Right renal pelvis (tissue), 4 donors: ENCODE data around the gene THEM5. TPM values are rescaled to one million over a fixed set of nuclear protein-coding genes. Genes with fewer than 3 reads are reported as not detected.

ENCODE experiments used
- DNase-seq, 4 donors: peaks; one replicate each; pipeline ENCODE4 v3.0.0-alpha.2; 2013; ENCODE audit warnings: low read depth in 4 of 4, low spot score in 3 of 4, missing footprints in 1 of 4
- polyA plus RNA-seq, 4 donors: library from polyadenylated mRNA; unstranded; fragments of 120-200 nt; gene quantifications; one replicate each; pipeline ENCODE4 v1.2.1, GENCODE V29; 2013; ENCODE audit not compliant: insufficient read length in 4 of 4

The THEM5 gene
- polyA plus RNA-seq, 4 donors, result 0.60 to 1.3 (median 0.68) TPM

DNA sequence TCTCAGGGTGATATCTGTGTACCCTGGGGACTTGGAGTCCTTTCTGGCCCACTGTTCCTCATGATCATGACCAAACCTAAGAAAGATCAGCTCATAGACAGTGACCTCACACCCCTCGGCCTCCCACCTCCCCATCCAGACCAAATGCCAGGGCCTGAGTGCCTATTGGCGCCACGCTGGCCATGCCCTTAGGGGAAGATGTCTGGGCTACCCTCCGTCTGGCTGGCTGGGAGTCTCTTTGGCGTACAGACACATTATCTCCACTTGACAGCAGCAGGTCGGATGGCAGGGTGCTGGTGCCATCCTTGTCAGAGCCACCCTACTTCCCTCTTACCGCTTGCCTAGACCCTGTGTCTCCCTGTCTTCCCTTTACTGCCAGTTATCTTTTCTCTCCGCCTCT is 30.3 kb downstream of the THEM5 start:
- DNase-seq, result no peak

DNA sequence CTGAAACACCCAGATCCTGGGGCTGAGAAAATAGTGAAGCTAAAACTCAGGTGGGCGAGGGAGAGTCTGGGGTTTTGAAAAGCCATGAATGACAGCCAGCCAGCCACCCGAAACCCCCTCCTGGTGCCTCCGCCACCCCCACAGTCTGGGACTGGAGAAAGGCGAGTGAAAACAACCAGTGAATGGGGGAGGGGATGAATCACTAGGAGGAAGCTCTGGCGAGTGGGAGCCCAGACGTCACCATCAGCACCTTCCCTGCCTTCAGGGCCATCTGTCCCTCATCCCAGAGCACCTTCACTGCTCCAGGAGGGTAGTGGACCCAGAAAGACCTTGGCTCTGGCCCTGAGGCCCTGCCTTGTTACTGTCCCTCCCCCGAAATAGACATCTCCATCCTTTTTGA is 31.1 kb downstream of the THEM5 start:
- no peak for DNase-seq

DNA sequence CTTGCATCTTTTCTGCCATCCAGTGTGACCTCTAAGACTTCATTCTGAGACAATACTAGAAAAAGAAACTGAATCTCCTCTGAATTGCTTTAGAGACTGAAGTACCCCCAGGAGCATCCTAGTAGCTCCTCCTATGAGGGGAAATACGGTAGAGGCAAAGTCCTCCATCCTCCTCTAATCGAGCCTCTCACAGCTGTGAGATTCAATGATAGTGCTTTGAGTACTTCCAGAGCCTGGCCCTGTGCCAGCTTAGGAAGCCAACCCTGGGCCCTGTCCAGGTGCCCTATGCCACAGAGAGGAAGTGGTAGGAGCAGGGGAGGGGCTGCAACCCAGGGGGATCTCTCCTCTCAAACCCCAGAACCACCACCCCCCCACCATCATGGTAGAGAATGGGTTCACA is 32.6 kb downstream of the THEM5 start:
- DNase-seq, result no peak

DNA sequence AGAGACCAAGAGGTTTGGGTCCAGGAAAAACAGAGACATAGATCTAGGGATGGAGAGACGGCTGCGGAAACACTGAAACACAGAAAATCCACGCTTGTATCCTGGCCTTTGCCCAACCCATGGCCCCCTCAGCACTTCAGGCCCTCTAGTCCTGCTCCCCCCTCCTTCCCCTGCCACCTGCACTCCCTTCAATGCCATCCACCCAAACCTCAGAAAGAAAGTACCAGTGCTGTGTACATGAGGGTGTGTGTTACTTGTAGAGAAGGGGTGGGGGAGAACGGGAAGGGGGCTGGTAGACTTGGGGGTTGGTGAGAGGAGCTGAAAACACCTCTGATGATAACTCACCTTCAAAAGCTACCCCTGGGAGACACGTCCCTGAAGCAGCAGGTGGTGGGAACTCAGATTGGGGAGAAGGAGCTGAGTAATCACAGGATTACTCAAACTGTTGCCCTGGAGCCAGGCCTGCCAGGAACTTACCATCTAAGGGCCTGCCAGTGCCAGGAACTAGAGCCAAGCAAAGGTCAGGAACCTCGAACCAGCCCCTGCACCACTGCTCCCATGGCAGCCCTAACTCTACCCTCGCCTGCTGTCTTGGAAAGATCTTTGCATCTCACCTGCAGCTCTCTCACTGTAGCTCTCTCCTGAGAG is 33.4 kb downstream of the THEM5 start:
- DNase-seq, result no peak

DNA sequence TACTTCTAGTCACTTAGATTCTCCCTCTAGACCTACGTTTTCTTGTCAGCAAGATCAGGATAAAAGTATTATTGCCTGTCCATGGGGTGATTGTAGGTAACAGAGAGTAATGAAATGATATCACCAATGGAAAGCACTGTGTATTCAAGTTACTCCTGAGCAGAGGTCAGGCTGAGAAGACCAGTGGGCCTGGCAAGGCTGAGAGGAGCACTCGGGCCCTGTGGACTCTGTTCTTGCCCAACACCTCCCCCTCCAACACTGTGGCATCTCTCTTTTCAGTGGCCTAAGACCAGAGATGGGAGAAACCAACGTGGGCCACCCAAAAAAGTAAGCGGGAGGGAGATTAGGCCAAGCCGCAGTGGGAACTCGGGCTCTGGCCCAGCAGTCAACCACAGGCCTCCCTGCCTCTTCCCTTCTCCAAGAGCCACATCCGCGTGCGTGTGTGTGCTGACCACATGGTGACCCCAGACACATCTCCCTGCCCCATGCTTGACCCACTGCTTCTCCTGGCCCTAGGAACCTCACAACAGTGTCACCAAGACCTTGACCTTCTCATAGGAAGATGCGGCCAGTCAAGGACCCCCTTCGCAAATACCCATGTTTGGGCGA is 34.2 kb downstream of the THEM5 start:
- no peak for DNase-seq

DNA sequence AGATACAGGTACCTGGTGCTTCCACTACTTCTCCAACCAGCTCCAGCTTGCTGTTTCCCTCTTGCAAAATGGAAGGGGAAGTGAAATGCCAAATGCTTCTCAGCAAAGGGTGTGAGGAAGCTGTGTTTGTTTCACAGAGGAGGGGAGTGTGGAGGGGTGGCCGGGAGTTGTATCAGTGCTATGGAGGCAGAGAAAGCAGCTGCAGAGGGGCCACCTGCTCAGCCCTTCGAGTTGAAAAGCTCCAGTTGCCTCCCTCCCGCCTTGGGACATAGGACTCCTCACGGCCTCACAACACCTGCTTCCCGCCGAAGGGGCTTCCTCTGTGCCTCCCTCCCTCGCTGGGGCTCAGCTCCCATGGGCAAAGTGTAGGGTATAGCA is 36.2 kb downstream of the THEM5 start:
- no peak for DNase-seq

DNA sequence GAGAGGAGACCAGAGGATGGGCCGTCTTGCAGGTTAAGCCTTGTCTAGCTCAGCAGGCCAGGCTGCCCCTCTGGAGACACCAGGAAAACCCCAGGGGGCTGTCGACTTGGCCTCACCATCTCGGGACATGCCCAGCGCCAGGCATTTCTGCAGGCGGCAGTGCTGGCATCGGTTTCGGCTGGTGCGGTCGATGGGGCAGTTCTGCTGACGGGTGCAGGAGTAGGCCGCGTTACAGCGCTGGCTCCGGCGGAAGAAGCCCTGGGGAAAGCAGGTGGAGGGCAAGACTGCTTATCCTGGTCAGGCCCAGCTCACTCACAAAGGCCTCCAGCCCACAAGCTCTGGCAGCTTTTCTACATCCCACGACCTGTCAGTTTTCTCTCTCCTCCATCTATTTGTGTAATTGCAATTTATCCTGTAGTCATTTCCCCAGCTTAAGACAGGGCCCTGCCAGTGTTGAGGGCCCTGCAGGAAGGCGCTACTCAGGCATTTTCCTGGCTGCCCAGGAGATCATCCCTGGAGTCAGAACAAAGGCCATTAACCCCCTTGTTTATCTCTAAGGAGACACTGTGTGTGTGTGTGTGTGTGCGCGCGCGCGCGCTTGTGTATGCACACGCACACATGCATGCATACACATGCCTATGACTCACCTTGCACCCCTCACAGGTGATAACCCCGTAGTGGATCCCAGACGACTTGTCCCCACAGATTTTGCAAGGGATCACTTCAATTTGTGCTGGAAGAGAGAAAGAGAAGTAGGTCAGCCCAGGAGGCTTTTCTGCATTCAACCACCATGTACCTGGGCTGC is 36.8 kb downstream of the THEM5 start:
- no peak for DNase-seq

DNA sequence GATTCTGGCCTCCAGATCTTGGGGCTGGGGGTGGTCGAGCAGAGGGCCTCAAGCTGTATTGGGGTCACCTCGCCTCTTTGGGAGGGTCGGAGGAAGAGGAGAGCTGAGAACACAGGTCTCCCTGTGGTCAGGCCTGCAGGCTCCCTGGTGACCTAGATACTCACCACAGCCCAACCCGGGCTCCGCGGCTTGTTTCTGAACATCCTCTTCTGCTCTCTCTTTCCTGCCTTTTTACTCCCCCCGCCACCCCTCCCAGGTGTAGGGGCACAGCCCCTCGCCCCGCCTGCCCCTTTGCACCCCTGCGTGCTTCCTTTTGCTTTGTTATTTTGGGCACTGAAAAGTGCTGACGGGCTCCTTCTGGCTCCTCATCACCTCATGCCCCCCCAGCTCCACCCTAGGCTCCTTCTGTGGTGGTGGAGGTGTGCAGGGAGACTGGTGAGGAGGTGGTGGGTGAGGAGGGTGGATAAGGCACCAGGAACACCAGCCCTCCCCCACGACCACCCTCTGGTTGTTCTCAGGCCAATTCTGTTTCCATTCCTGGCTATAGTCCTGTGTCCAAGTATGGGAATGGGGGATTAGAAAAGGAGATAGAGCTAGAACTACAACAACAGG is 37.7 kb downstream of the THEM5 start:
- DNase-seq, result no peak

DNA sequence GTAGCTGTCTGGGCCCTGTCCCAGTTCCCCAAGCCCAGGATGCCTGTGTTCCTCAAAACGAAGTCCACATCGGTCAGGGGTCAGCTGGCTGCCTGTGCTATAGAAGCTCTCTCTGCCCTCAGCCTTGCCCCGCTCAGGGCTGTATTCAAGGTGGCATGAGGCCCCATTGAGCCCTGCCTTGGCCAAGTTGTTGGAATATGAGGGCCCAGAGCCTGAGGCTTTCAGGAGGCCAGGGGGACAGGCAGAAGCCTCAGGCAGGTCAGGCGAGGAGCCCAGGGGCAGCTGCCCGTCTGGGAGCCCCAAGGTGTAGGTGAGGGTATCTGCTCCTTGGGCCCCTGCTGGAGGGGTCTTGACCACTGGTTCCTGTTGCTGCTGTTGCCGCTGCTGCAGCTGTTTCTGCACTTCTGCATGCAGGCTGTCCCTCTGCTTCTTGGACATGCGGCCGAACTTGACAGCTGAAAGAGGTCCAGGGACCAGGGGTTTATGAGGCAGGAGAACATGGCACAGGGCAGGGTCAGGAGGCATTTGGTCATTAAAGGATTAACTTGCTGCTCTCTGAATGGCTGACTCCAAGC is 38.5 kb downstream of the THEM5 start:
- DNase-seq, result no peak

DNA sequence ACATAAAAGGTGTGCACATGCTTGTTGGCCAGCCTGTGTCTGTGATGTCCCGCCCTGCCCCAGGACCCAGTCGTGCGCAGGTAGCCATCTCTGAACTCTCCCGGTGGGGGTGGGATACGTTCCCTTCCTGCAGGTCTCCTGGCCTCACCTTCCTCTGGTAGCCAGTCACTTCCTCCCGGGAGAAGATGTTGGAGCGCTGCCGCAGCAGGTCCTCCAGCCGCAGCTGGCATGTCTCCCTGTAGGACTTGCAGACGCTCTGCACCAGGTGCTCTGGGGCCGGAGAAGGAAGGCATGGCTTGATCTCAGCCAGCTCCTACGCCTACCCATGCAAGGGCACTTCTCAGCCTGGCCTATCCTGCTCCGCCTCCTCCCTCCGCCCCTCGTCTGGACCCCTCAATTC is 39.1 kb downstream of the THEM5 start:
- no peak for DNase-seq

DNA sequence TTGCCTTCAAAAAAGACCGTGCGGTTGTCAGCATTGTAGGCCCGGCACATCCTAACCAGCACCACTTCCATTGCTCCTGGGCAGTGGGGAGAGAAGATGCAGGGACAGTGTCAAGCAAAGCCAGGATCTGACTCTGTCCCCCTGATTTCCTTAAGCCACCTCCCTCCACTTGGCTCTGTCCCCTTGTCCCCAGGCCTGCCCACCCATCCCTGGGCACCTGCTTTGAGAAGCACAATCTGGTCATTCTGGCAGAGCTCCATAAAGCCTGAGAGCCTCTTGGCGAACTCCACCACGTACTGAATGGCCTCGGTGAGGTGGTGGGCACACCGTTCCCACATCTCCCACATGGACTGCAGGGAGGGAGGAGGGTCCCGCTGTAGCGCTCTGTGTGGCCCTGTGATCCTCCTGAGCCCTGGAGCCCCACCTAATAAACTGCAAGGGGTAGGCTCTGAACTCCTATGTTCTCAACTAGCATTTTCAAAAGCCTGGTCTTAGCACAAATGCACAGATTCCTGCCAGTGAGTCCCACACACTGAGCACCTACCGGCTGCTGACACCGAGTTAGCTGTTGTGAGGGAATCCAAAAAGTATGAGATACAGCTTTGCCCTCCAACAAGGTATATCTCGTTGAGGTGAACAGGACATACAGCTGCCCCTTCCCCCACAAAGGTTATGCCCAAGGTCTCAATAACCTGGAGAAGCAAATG is 40.1 kb downstream of the THEM5 start:
- DNase-seq, result no peak

DNA sequence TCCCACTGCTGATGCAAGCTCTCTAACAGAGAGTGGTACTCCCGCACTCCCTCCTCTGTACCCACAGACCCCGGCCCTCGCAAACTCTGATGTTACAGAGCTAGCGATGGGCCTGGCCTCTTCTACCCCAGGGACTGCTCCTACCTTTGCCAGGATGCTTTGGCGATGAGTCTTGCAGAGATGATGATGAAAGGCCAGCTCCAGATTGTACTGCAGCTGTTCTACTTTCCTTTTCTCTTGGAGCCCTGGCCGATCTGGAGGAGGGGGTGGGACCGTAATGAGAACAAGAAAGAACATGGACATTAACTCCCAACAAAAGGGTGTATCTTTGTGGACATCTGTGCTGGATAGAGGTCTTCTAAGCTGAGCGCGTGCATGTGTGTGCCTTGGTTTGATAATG is 42.3 kb downstream of the THEM5 start:
- no peak for DNase-seq

DNA sequence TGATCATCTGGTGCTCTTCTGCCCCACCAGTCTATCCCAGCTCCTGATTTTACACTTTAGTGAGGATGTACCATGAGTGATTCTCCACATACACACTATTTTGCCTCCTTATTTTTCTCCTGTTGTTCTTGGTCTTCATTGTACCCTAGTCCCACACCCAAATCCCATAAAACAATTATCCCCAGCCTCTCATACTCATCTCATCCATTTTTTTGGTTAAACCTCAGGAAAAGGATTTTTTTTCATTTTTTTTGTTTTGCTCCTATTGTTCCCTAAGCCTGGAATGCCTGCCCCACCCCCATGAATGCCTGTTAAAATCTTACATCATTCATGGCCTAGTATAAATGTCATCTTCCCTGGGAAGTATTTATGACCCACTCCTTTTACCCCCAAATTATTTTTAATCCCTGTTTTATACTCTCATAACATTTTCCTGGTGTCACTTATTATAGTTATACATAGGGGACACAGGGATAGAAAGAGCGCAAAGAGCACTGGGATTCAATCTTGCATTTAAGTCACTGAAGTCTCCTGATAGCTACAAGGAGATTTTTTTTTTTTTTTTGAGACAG is 43.4 kb downstream of the THEM5 start:
- no peak for DNase-seq

DNA sequence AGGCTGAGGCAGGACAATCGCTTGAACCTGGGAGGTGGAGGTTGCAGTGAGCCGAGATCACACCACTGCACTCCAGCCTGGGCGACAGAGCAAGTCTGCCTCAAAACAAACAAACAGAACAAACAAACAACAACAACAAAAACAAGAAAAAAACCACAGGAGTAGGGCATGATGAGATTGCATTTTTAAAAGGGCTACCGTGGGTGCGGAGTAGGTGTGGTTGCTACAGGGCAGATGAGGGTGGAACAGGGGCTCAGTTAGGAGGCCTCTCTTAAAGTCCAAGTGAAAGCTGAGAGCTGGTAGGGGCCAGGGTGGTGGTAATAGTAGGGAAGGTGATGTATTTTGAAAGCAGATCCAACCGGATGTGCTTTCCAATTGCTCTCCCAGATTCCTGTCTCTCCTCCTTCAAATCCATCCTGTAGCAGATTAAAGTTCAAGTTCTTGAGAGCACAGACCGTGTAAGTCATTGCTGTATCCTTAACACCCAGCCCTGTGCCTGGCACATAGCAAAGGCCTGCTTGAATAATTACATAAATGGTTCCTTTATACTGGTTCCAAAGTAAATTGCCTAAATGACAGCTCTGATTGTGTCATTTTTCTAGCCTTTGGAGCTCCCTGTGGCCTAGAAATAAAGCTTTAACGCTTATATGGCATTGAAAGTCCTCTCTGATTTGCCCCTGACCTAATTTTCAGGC is 44.1 kb downstream of the THEM5 start:
- DNase-seq, result no peak

DNA sequence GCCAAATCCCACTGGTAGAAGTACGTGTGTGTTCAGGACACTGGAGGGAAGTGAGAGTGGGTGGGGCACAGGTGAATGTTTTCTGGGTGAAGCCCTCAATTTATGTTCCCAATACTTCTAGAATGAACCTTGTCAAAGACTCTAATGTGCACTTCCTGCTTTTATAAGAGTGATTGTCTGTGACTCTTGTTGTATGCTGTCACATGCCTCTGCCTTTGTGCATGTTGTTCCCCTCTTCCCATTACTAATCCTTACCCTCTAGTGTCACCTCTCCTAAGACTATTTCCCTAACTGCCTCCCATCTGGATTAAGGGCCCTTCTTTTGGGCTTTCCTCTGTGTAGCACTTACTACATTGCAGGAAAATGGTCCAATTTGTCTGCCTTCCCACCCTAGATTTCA is 45.7 kb downstream of the THEM5 start:
- no peak for DNase-seq

DNA sequence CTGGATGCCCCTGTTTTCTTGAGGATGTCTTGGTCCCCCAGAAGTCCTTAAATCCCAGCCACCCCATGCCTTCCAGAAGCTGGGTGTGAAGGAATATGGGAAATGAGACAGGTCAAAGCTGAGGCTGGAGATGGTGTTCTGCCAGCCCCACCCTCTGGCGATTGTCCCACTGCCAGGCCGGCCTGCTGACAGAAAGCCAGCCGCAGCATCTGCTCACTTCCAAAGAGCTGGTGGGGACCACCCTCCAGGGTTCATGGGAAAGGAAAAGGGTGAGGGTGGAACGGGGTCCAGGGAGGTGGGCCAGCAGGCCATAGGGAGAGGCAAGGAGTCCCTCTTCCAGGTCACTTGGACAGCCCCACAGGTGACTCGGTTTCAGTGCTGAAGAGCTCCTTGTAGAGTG is 46.4 kb downstream of the THEM5 start:
- DNase-seq, result no peak

DNA sequence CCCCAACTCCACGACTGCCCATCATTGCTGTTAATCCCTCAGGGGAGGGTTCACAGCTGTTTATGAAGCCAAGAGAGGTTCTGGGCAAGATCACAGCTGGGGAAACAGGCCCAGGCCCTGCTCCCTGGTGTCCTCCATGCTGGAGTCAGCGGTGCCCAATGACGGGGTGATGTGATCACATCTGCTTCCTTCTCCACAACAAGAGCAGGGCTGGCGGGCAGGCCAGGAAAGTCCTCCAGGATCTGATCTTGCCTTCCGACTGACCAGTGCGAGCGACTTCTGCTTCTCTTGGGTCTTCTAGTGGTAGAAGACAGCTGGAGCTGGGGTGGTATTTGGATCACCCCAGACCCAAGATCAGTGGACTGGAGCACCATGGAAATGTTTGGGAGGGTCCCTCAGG is 47.3 kb downstream of the THEM5 start:
- no peak for DNase-seq

DNA sequence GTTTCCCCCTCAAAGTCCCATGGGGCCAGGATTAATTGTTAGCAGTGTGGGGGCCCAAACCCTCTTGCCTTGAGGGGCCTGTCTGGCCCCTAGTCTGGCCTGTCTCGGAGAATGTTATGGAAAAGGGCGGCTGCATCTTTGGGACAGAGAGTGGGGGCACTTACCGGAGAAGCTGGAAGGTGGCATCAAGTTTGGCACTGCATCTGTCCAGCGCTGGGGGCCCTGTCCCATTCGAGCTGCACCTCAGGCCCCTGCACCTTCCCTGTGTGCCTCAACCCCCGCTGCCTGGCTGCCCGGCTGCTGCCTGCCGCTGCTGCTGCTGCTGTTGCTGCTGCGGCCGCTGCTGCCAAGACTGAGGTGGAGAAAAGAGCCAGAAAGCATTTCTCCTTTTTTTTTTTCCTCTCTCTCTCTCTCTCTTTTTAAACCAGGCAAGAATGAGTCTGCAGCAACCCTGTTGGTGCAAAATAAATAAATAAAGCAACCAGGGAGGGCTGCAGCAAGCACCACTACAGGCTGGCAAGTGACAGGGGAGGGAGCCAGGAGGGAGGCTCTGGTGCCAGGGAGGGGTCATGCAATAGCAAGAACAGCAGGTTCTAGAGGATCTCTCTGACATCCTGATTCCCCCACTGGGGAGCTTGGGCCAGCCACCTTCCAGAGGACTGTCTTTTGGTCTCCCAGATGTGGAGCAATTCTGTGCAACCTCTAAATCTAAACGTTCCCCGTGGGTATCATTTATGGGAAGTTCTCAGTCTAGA is 48.3 kb downstream of the THEM5 start, which contains the start of gene LINGO4:
LINGO4 (minus strand) TSS at position 354 of the 755 bp plus-strand sequence. CDS start 2,715 bp downstream, outside the sequence.
- DNase-seq, result no peak

DNA sequence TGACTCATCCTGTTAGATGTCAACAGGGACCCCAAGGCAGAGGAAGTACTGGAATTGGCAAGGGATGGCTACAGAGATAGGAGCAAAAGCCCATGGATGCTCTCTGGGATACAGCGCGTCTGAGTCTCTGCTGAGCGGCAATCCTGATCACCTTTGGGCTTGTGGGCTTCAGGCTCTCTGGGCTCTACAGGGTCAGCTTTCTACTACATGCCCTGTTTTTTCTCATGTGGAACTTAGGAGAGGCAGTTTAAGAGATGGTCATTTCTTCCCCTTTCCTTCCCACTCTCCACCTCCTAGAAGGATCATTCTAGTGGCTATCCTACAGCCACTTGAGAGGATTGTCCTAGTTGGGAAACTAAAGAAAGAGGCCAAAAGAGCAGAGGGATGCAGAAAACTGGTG is 49.6 kb downstream of the THEM5 start:
- no peak for DNase-seq
